Neural crest cell (in vitro differentiated cells): ENCODE measurements around the gene HOXD13. TPM values are rescaled to one million over a fixed set of nuclear protein-coding genes. Genes with fewer than 3 reads are reported as not detected.

ENCODE experiments used
- DNase-seq: peaks from one replicate; pipeline ENCODE4 v3.0.0; 2021; ENCODE audit warnings: low read depth, mixed read lengths, low spot score
- H3K27ac Mint-ChIP-seq: one replicate; pipeline ENCODE4 v1.8.0; 2021; ENCODE audit warnings: mild to moderate bottlenecking, mixed read lengths; ENCODE audit not compliant: unreplicated experiment
- H3K27me3 Mint-ChIP-seq: 2 replicates; pipeline ENCODE4 v1.8.0; 2021; ENCODE audit warnings: low read depth, mild to moderate bottlenecking, mixed read lengths
- H3K36me3 Mint-ChIP-seq: 2 replicates; pipeline ENCODE4 v1.8.0; 2021; ENCODE audit warnings: low read depth, mild to moderate bottlenecking, mixed read lengths
- H3K4me1 Mint-ChIP-seq: 2 replicates; pipeline ENCODE4 v1.8.0; 2021; ENCODE audit warnings: mixed read lengths
- H3K4me3 Mint-ChIP-seq: one replicate; pipeline ENCODE4 v1.8.0; 2021; ENCODE audit warnings: mild to moderate bottlenecking, mixed read lengths
- H3K9me3 Mint-ChIP-seq: 2 replicates; pipeline ENCODE4 v1.8.0; 2021; ENCODE audit warnings: mixed read lengths
- long read RNA-seq: library from polyadenylated mRNA; unstranded; transcript quantifications from one replicate; pipeline ENCODE4 v2.0.0, GENCODE V29; 2020
- total RNA-seq: library from RNA; stranded (reverse); gene quantifications from 2 replicates; pipeline ENCODE4 v1.2.1, GENCODE V29; 2021
- TF ChIP-seq, protein P1 (sequence below): fragments of 200-600 bp; sonication (generic); conservative IDR thresholded peaks from 2 replicates; pipeline ENCODE4 v1.5.0; 2021; ENCODE audit warnings: antibody characterized with exemption, mild to moderate bottlenecking

Gene HOXD13
- total RNA-seq, result not detected in 2 replicates
- long read RNA-seq, result 0 reads

DNA sequence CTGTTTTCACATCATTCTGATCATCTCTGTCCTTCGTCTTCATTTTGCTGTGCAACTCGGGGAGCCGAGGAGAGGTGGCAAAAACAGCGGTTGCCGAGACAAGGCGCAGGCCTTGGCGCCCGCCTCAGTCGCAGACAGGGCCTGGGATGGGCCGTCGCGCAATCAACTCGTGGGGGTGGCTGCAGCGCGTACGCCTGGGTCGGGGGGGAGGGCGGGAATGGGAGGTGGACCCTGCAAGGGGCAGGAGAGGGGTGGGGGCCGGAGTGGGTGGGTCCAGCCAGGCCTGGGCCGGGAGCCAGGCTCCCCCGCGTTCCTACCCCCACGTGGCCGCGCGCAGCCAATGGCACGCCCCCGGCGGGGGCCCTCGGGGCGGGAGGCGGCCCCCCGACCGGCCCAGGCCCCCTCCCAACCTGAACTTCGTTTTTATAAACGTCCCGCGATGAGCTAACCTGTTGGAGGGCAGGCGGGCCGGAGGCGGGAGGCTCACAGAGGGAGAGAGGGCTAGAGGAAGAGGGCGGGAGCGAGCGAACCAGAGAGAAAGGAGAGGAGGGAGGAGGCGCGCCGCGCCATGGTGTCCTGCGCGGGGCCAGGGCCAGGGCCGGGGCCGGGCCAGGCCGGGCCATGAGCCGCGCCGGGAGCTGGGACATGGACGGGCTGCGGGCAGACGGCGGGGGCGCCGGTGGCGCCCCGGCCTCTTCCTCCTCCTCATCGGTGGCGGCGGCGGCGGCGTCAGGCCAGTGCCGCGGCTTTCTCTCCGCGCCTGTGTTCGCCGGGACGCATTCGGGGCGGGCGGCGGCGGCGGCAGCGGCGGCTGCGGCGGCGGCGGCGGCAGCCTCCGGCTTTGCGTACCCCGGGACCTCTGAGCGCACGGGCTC is at the start of gene HOXD13:
Gene HOXD13 (plus strand): TSS at position 452 of the 875 bp plus-strand sequence. CDS start 170 bp downstream, at position 622.
- Mint-ChIP-seq H3K9me3 (no peaks in the 10 kb centered on the region), H3K27ac (no peak within 1 kb of the TSS), H3K36me3 (peaks cover 3% of the 10 kb centered on the region), H3K27me3 (peaks cover 96% of the 10 kb centered on the region), H3K4me3 (peak within 1 kb of the TSS; percentile 79), H3K4me1 (peaks cover 26% of the 10 kb centered on the region)
- no peak for DNase-seq
- TF ChIP-seq, protein P1, sequence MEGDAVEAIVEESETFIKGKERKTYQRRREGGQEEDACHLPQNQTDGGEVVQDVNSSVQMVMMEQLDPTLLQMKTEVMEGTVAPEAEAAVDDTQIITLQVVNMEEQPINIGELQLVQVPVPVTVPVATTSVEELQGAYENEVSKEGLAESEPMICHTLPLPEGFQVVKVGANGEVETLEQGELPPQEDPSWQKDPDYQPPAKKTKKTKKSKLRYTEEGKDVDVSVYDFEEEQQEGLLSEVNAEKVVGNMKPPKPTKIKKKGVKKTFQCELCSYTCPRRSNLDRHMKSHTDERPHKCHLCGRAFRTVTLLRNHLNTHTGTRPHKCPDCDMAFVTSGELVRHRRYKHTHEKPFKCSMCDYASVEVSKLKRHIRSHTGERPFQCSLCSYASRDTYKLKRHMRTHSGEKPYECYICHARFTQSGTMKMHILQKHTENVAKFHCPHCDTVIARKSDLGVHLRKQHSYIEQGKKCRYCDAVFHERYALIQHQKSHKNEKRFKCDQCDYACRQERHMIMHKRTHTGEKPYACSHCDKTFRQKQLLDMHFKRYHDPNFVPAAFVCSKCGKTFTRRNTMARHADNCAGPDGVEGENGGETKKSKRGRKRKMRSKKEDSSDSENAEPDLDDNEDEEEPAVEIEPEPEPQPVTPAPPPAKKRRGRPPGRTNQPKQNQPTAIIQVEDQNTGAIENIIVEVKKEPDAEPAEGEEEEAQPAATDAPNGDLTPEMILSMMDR, result peak; percentile 32

DNA sequence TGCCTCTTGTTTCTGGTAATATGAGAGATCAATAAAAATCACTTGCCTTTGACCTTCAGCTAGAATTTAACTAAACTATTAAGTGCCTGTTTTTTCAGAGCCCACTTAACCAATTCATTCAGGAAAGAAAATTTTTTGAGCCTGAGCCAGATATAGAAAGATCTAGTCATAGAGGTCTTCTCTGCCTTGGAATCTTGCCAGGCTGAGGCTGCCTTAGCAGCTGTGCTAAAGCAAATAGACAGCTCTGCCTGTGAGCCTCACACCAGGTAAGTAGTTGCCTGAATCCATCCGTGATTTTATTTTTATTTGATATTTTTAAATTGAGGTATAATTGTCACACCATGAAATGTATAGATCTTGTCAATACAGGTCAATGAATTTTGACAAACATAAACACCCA is 36.1 kb upstream of the HOXD13 start:
- Mint-ChIP-seq H3K4me3 (no peak overlapping the region), H3K27ac (no peak overlapping the region), H3K4me1 (no peaks in the 10 kb centered on the region), H3K9me3 (no peaks in the 10 kb centered on the region), H3K27me3 (peaks cover 62% of the 10 kb centered on the region), H3K36me3 (no peaks in the 10 kb centered on the region)
- TF ChIP-seq, protein P1, result no peak
- no peak for DNase-seq

DNA sequence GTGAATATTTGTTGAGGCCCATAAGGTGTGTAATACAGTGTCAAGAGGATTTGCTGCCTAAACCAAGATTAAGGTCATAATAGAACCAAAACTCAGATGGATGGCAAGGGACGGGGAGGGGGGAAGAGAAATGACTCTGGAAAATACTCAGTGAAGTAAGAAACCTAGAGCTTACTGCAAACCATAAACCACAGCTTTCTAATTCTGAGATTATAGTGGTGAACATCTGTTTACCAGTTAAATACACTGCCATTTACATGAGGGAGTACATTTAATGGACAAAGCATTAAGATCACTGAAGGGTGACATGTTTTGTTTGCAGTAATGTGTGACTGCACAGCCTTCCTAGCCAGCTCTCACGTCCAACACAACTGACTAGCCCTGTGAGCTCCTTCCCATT is 28.6 kb upstream of the HOXD13 start:
- Mint-ChIP-seq H3K27me3 (peaks cover 92% of the 10 kb centered on the region), H3K4me1 (peaks cover 15% of the 10 kb centered on the region), H3K9me3 (no peaks in the 10 kb centered on the region), H3K36me3 (no peaks in the 10 kb centered on the region), H3K27ac (no peak overlapping the region), H3K4me3 (no peak overlapping the region)
- DNase-seq, result no peak
- TF ChIP-seq, protein P1, result no peak

DNA sequence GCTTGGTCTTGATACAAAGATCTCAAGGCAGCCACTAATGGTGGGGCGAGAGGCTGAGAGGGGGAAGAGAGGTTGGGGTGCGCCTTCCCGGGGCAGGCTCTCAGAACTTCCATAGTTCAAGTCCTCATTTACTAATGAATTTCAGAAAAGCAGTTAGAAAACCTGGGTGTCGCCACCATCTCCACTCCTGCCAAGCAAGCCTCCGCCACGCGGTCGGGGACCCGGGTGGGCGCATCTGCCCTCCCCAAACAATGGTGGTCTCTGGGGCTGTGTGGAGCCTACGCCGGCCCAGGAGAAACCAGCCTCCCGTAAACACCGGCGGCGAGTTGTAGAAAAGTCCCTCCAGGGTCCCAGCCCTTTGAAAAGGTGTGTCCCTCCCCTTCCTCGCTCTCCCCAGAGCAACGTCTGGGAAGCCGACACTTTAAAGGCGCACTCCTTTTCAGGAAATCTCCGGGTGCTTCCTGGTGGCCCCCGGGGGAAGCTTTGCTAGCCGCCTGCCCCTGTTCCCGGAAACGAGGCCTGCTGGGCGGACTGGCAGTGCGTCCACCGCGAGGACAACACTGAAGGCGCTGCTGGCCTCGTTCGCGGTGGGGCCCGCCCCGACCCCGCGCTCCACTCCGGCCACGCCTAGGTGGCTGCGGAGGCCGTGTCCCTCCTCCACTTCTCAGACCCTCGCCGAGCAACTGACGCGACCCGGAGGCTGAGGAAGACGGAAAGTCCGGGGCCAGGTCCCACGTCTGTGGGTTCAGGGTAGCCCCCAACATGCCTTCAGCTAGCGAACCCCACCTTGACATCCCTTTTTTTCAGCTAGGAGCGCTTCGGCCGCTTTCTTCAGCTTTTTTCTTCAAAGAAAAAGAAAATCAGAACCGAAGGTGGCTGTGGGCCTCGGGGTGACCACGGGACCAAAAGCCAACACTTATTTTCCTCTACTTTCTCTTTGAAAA is 25.6 kb upstream of the HOXD13 start:
- H3K9me3 Mint-ChIP-seq, result no peaks in the 10 kb centered on the region
- H3K36me3 Mint-ChIP-seq, result no peaks in the 10 kb centered on the region
- TF ChIP-seq, protein P1, result no peak
- no peak overlapping the region for H3K4me3 Mint-ChIP-seq
- no peak overlapping the region for H3K27ac Mint-ChIP-seq
- H3K27me3 Mint-ChIP-seq, result peaks cover 100% of the 10 kb centered on the region
- peaks cover 15% of the 10 kb centered on the region for H3K4me1 Mint-ChIP-seq
- DNase-seq, result no peak

DNA sequence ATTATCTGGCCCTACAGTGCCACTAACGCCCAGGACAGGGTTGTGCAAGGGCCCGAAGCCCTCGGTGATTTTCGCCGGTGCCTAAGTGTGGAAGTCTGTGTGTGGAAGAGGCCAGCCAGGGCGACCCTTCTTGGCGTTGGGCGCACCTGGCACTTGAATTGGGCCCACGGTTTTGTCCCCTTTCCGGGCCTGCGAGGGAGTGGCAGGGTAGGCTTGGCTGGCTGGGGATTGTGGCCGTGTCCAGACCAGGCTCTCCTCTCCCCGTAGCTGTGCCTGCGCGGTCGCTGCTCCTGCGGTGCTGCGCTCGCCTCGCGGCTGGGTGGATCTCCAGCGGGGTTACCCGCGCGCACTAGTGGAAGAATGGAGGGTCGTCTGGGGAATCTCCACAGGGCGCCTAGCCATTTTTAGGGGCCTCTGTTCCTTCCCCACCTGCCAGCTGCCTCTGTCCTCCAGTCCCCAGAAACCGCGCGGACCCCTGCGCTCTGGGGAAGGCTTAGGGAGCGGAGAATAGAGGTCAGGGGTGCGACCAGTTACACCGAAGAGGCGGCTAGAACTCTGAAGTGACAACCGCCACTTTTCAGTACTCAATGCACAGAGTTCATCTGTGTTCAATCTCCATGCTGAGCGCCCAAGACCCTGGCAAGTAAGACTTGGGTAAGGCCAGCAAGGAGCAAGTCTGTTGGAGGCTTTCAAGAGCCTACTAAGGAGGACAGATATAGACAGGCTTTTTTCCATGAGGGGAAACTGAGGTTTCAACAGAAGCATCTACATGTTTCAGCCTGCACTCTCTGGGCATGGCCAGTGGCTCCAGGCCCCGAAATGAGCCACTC is 24.7 kb upstream of the HOXD13 start:
- Mint-ChIP-seq H3K27ac (no peak overlapping the region), H3K4me3 (no peak overlapping the region), H3K4me1 (peaks cover 15% of the 10 kb centered on the region), H3K9me3 (no peaks in the 10 kb centered on the region), H3K27me3 (peaks cover 100% of the 10 kb centered on the region), H3K36me3 (peaks cover 2% of the 10 kb centered on the region)
- DNase-seq, result no peak
- TF ChIP-seq, protein P1, result no peak
